Astrocyte of the hippocampus (primary cell): ENCODE measurements around the gene SYNPR.
"Not testable (repeated sequence)": the region's sequence is repeated elsewhere in the genome, so short reads cannot be mapped to it uniquely, and the experiment has no call there.

Experiments used
- DNase-seq: peaks from one replicate; pipeline ENCODE4 v3.0.0; 2011; ENCODE audit warnings: low read depth, low spot score

SYNPR gene

DNA sequence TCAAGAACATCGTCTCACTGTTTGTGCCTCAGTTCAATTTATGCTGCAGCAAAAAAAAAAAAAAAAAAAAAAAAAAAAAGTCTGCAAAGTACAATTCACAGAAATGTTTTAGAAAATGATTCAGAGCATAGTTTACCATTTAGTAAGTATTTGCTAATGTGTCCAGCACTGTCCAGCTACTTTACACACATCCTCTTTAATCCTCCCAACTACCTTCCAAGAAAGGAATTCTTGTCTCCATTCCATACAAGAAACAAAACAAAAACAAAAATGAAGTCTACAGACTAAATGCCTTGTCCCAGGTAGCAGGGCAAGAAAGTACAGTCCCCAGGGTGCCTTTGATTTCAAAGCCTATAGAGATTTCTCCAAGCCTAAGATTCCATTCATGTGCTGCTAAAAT is 335.5 kb downstream of the SYNPR start:
- DNase-seq, result peak; percentile 59

DNA sequence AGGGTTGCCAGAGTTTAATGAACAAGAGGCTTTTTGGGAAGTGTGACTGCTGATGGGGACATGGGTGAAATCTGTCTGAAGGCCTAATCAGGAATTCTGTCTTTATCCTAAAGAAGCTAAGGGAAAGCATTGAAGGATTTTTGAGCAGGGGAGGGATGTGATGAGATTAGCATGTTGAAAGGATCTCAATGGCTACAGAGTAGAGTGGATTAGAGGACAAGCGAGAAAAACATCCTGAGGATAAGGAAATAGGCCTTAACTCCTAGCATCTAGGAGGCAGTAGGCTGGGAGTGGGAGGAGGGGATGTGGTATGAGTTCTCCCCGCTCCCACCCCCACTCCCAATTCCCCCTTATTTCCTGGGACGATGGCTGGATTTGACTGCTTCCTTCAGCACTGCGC is 339.3 kb downstream of the SYNPR start:
- no peak for DNase-seq

DNA sequence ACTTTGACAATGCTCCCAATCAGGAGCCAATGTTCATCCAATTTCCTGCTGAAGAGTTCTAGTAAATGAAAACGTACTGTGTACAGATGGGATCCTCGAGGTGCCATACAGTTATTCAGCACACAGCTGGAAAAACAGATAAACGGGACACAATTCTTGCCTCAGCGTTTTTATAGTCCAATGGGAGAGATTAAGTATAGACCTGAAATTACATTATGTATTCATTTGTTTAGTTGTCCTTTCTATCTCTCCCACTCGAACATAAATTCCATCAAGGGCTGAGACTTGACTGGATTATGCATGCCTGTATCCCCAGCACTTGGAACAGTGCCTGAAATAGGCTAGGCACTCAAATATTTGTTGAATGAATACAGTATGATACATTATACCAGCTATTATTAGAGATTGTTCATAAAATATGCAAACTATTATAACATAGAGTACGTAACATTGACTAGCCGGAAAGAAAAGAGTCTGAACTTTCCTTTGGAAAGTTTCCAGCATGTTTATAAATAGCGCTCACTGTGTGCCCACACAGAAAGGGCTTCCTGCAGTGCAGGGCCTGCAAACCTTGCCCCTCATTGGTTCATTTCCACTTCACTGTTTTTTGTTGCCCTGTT is 346.9 kb downstream of the SYNPR start:
- DNase-seq, result peak; percentile 88

DNA sequence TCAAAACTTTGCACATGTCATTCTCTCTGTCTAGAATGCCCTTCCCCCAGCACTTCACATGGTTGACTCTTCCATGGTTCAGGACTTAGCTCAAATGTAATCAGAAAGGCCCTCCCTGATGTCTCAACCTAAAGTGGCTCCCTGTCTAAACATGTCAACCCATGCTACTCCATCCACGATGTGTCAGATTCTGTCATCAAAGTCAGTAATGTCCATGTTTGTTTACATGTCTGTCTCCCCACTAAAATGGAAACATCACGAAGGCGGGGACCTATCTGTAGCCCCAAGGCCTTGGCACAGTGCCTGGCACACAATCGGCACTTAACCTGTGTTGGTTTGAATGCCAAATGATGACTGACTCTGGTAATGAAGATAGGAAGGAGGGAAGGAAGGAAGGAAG is 353.6 kb downstream of the SYNPR start:
- DNase-seq, result no peak

DNA sequence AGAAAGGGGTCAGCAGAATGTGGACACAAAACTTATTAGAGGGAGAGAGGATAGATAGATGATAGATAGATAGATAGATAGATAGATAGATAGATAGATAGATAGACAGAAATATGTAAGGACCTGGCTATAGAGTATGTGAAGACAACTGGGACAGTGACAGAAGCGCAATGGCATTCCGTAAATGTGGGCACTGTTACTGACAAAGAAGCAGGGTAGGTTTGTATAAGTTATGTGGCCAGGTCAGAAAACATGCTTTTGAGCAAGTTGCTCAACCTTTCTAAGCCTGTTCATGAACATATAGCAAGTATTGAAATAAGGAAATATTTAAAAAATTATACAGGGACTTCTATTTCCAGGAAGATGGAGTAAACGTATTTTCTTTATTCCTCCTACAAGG is 357.1 kb downstream of the SYNPR start:
- DNase-seq, result no peak

DNA sequence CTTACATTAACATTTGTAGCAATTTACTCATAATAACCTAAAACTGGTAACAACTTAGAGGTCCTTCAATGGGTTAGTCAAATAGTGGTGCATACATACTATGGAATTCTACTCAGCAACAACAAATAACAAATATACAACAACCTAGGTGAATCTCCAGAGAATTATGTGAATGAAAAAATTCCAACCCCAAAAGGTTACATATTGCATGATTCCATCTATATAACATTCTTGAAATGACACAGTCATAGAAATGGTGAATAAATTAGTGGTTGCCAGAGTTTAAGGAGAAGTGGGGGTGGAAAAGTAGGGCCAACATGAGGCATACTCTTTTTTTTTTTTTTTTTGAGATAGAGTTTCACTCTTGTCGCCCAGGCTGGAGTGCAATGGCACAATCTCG is 361.7 kb downstream of the SYNPR start:
- no peak for DNase-seq

DNA sequence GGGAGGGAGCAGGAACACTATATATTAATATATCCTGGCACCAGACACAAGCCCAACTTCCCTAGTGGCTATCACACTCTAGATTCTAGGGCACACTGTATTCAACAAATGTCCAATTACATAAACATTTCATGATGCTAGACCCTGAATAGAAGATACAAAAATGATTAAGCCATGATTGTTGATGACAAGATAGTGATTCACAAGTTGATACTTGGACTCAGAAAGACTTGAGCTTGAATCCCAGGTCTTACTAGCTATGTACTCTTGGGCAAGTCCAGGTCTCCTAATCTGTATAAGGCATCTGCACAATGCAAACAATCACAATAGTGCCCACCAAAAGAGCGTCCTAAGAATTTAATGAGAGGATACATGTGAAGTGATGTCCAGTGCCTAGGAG is 364.4 kb downstream of the SYNPR start:
- DNase-seq, result no peak

DNA sequence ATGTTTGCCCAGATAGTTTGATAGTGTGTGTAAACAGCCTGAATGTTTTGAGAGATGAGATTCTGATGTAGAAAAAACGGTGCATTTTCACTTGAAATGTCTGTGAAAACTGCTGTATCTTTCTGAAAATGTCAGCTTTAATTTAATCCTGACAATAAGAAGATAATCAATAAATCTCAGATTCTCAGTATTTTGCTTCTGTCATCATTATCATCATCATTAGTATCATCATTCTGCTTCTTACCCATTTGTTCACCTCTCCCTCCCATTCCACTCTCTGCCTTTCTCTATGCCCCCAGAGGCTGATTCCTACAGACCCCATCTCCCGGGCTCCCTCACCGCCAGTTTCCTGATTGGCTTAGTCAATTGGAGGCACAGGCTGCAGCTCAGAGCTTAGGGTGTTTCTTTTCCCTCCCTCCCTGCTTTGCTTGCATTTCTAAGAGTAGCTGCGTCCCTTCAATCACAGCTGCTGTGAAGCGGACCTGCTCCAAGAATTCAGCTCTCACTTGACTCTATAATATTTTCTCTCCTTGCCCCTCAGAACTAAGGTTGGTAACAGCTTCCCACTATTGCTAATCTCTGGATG is 366.2 kb downstream of the SYNPR start:
- DNase-seq, result no peak

DNA sequence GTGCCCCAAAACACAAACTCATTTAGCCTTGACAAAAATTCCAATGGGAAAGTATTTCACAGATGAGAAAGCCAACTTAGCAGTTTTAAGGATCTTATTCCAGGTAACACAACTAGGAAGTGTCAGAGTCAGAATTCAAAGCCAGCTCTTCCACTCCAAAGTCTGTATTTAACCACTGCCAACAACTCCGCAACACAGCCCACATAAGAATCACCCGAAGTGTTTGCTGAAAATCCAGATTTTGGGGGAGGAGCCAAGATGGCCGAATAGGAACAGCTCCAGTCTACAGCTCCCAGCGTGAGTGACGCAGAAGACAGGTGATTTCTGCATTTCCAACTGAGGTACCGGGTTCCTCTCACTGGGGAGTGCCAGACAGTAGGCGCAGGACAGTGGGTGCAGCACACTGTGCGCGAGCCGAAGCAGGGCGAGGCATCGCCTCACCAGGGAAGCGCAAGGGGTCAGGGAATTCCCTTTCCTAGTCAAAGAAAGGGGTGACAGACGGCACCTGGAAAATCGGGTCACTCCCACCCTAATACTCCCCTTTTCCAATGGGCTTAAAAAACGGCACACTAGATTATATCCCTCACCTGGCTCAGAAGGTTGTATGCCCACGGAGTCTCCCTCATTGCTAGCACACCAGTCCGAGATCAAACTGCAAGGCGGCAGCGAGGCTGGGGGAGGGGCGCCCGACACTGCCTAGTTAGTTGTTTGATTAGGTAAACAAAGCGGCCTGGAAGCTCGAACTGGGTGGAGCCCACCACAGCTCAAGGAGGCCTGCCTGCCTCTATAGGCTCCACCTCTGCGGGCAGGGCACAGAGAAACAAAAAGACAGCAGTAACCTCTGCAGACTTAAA is 367.0 kb downstream of the SYNPR start:
- not testable (repeated sequence) for DNase-seq

DNA sequence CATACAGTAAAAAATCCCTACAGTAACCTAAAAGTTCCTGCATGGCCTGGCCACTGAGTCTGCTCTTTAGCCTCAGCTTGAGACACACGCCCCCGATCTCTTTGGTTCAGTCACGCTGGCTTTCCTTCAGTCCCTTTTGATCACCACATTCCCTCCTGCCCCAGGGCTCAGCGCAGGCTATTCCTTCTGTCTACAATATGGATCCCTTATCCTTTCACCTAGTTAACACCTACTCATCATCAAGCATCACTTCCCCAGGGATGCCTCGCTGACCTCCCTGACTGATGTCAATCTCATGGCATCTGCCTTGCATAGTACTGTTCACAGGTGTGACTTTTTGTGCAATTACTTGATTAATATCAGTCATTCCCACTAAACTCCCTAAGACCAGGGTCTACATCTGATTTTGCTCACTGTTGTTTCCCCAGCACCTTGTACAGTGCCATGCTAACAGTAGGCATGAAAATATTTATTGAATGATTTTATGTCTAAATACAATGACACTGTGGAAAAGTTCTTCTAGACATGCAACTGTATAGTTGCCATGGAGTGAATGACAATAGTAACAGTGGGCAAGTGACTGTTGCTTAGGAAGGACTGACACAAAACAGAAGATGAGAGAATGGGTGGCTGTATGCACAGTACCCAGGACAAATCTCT is 374.1 kb downstream of the SYNPR start, which contains the start of gene SNTN:
Gene SNTN, plus strand, starts transcription at position 610 of the 660 bp plus-strand sequence. Its CDS starts 13 bp downstream, at position 623.
- no peak for DNase-seq

DNA sequence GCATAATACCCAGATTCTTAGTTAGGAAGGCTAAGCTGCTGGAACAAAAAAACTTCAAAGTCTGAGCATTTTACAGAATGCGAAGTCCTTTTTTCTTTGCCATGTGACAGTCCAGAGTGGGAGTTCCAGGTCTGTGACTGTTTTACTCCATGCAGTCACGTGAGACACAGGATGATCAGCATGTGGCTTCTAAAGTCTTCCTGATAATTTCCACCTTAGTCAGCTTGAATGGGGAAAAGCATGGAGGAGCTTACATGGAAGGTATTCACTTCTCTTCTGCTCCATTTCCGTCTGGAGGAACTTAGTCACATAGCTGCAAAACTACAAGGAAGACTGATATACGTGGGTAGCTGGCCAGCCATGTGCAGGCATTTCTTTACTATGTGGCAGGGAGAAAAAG is 376.1 kb downstream of the SYNPR start:
- DNase-seq, result peak; percentile 11

DNA sequence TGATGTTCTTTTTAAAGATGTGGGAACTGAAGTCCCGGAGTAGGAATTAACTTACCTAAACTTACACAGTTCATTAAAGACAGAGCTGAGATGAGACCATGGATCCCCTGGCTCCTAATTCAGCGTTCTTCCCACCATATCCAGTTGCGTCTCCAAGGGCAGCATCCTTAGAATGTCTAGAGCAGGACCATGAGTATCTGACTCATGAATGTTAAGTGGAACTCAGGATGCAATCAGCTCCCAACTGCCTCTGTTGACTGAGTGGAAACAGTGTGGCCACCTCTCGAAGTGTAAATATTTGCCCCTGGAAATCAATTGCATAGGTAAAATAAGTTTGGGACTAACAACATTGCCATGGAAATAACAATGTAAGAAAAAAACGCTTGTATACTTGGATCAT is 376.8 kb downstream of the SYNPR start:
- DNase-seq, result peak; percentile 28

DNA sequence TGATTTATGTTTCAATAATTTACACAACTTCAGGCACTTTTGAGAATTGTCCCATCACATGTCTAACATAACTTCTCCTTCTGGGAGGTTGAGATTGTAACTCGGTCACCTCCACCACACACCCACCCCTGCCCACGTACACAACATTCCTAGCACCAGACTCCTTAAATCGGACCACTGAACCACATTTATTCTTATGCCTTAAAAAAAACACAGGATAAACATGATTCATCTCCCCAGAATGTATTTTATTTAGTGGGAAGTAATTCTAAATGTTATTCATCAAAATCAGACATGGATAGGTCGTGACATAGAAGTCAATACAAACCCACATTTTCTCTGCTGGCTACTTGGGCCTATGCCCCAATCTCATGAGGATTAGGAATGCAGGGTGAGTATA is 377.4 kb downstream of the SYNPR start:
- DNase-seq, result peak; percentile 89

DNA sequence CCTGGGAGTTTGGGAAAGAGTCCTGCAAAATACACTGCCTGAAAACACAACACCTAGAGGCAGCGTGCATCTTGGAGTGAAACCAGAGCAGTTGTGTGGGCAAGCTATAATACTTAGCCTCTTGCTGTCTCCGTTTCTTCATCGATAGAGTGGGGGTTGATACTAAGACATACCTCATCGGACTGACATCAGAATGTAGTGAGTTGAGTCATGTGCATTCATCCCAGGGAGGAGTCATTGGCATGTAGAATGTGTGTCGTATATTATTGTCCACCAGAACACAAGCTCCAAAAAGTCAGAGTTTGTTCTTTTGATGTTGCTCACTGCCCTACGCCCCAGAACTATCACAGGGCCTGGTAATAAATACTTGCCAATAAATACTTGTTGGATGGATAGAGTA is 378.7 kb downstream of the SYNPR start:
- peak; percentile 56 for DNase-seq

DNA sequence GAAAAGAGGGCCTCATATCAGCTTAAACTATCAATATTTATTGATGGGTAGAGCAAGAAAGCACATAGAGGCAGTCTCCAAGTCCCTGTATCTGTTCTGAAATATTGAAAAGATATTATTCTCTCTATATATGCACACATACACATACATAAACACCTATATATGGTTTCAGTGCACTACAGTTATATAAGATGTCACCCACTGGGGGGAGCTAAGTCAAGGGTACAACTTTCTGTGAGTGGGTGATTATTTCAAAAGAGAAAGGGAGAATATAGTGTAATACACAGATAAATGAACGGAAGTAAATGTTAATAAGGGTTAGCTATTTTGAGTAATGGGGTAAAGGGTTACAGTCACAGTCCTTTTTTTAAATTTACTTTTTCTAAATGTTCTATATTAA is 383.1 kb downstream of the SYNPR start:
- no peak for DNase-seq

DNA sequence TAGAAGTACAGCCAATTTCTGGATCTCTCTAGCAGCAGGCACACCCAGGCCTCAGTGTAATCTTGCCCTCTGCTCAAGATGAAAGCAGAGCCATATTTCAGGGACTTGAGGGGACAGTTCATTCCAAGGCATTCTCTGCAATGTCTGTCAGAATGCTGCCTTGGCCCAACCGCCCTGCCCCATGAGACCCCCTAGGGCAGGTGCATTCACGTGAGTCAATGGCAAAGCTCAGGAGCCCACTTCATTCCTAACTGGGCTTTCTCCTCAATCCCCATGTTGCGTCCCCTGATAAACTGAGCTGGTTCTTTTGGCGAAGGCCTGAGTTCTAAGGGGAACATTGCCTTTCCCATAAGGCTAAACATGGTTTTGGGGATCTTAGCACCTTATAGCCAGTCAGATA is 383.9 kb downstream of the SYNPR start:
- DNase-seq, result no peak

DNA sequence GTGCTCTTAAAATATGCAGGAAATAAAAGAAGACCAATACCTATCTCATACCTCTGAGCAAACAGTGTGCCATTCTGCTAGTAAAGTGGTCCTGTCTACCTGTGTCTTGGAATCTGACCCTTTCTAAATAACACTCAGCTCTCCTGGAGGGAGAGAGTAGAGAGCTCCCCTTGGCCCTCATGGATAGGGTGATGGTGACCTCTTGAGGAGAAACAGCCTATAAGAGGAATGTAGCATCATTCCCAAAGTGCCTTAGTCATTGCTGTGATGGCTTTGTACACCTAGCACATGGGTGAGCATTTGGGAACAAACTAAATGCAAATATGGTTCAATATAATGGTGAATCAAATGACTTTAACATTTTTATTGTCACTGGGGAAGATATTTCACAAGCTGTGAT is 384.4 kb downstream of the SYNPR start:
- peak; percentile 13 for DNase-seq
